BE2C (cell line): ENCODE measurements around the gene COBL.

Source experiments
- DNase-seq: peaks from one replicate; pipeline ENCODE4 v3.0.0-alpha.2; 2020
- H3K27me3 ChIP-seq: fragments of 250-450 bp; sonication (Bioruptor Pico); 2 replicates; pipeline ENCODE4 v1.5.1; 2020; ENCODE audit warnings: mild to moderate bottlenecking
- H3K36me3 ChIP-seq: fragments of 250-450 bp; sonication (Bioruptor Pico); 2 replicates; pipeline ENCODE4 v1.5.1; 2020; ENCODE audit warnings: mild to moderate bottlenecking
- H3K4me1 ChIP-seq: fragments of 250-450 bp; sonication (Bioruptor Pico); 2 replicates; pipeline ENCODE4 v1.5.1; 2020
- H3K4me3 ChIP-seq: 2 replicates; pipeline ENCODE4 v1.5.1; 2011; ENCODE audit warnings: low read depth, low read length
- H3K9me3 ChIP-seq: fragments of 250-450 bp; sonication (Bioruptor Pico); 2 replicates; pipeline ENCODE4 v1.5.1; 2020
- TF ChIP-seq, protein P1 (sequence below): IDR thresholded peaks from 2 replicates; pipeline ENCODE4 v1.5.1; 2012; ENCODE audit warnings: mild to moderate bottlenecking, low read depth, low read length

COBL gene

DNA sequence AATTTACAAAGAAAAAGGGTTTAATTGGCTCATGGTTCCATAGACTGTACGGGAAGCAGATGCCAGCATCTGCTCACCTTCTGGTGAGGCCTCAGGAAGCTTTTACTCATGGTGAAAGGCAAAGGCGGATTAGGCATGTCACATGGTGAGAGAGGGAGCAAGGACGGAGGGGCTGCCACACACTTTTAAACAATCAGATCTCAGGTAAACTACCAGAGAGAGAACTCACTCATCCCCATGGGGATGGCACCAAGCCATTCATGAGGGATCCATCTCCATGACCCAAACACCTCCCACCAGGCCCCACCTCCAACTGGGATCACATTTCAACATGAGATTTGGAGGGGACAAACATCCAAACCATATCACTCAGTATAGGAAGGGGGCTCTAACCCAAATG, 183.9 kb downstream of the COBL start:
- no peak overlapping the region for H3K4me3 ChIP-seq
- H3K36me3 ChIP-seq: no peaks in the 10 kb centered on the region
- DNase-seq: no peak
- no peaks in the 10 kb centered on the region for H3K9me3 ChIP-seq
- H3K4me1 ChIP-seq: no peaks in the 10 kb centered on the region
- peaks cover 15% of the 10 kb centered on the region; the same call in 1 of the 2 replicates for H3K27me3 ChIP-seq
- TF ChIP-seq, protein P1, sequence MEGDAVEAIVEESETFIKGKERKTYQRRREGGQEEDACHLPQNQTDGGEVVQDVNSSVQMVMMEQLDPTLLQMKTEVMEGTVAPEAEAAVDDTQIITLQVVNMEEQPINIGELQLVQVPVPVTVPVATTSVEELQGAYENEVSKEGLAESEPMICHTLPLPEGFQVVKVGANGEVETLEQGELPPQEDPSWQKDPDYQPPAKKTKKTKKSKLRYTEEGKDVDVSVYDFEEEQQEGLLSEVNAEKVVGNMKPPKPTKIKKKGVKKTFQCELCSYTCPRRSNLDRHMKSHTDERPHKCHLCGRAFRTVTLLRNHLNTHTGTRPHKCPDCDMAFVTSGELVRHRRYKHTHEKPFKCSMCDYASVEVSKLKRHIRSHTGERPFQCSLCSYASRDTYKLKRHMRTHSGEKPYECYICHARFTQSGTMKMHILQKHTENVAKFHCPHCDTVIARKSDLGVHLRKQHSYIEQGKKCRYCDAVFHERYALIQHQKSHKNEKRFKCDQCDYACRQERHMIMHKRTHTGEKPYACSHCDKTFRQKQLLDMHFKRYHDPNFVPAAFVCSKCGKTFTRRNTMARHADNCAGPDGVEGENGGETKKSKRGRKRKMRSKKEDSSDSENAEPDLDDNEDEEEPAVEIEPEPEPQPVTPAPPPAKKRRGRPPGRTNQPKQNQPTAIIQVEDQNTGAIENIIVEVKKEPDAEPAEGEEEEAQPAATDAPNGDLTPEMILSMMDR: no peak

- no peak for DNase-seq
- Histone ChIP-seq H3K4me1 (no peaks in the 10 kb centered on the region), H3K9me3 (no peaks in the 10 kb centered on the region), H3K4me3 (no peak overlapping the region), H3K27me3 (peaks cover 9% of the 10 kb centered on the region; the same call in 1 of the 2 replicates), H3K36me3 (no peaks in the 10 kb centered on the region)
- TF ChIP-seq, protein P1: no peak
Measured at GRCh38 chr7:51129527-51130472, 186.8 kb downstream of the COBL start.

DNA sequence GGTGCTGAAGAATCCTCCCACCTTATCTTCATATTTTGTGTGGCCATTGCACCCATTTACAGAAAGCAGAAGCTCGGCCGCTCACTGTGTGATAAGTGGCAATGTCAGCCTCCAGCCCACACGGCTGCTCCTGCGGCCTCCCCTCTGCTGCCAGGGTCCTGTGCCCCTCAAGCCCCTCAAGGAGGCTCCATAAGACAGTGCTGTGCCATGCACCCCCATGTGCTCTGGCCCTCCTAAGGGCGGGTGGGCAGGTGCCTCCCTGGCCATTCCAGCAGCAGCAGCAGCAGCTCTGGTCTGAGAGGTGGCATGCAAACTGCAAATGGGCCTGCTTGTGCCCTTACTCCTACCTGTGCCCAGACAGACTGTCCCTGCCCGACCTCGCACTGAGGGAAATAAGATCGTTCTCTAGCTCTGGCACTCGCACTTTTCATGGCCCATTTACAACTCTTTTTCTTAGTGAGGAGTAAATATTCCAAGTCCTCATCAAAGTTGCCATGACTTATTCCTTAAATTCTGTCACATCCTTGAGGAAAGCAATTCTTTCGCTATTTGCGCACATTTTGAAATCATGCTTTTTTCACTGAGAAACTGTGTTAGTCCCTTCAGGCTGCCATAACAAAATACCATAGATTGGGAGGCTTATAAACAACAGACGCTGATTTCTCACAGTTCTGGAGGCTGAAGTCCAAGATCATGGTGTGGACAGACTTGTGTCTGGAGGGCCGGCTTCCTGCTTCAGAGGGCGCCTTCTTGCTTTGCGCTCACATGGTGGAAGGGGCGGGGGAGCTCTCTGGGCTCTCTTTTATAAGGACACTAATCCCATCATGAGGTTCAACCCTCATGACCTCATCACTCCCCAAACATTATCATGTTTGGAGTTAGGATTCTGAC, 187.8 kb downstream of the COBL start:
- no peaks in the 10 kb centered on the region for H3K9me3 ChIP-seq
- H3K36me3 ChIP-seq: no peaks in the 10 kb centered on the region
- H3K4me3 ChIP-seq: no peak overlapping the region
- H3K27me3 ChIP-seq: peaks cover 13% of the 10 kb centered on the region; the same call in 1 of the 2 replicates
- TF ChIP-seq, protein P1: no peak
- no peak for DNase-seq
- no peaks in the 10 kb centered on the region for H3K4me1 ChIP-seq

DNA sequence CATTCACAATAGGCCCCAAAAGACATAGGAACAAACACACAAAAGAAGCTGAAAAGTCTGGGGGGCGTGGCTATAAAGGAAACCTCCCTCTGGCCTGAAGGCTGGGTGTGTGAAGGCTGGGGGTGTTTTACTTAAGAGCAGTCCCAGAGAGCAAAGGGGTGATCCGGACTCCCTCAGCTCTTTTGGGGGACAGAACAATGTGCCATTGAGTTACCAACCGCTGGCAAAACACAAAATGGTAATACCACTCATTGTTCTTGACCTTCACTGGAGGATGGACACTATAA, 189.0 kb downstream of the COBL start:
- H3K27me3 ChIP-seq: 0 out of 2 replicates have a peak, but pooled peaks cover 10% of the 10 kb centered on the region
- H3K4me1 ChIP-seq: no peaks in the 10 kb centered on the region

GRCh38 chr7:51126813-51127617, 189.6 kb downstream of the COBL start:
- Histone ChIP-seq H3K9me3 (no peaks in the 10 kb centered on the region), H3K27me3 (0 out of 2 replicates have a peak, but pooled peaks cover 10% of the 10 kb centered on the region), H3K36me3 (no peaks in the 10 kb centered on the region), H3K4me1 (no peaks in the 10 kb centered on the region), H3K4me3 (no peak overlapping the region)
- DNase-seq: no peak
- TF ChIP-seq, protein P1: no peak

More for the DNA sequence above, 189.0 kb downstream of the COBL start:
- no peaks in the 10 kb centered on the region for H3K9me3 ChIP-seq
- DNase-seq: no peak
- H3K4me3 ChIP-seq: no peak overlapping the region
- H3K36me3 ChIP-seq: no peaks in the 10 kb centered on the region
- TF ChIP-seq, protein P1: no peak
